GM19099 (cell line): ENCODE data around the gene NFE2L1.

Source experiments
- POLR2A ChIP-seq: IDR thresholded peaks from 3 replicates; pipeline ENCODE4 v1.6.1; 2011; ENCODE audit warnings: low read depth; ENCODE audit not compliant: insufficient read length; ENCODE audit errors: extremely low read depth

Gene NFE2L1

DNA sequence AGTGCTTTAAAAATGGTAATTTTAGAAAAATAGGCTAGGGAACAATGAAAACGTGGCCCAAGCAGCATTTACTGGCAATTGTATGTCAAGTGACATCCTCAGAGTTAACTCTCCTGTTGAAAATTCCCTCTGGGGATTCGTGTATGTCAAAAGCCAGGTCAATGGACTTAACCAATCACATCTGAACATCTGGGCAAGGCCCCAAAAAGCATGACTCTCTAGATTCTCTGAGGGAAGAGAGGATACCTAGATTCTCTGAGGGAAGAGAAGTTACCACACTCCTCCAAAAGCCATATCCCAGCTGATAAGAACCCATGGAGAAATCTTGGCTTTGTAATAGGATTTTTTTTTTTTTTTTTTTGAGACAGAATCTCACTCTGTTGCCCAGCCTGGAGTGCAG, 23.5 kb downstream of the NFE2L1 start:
- no peak for TF ChIP-seq POLR2A

DNA sequence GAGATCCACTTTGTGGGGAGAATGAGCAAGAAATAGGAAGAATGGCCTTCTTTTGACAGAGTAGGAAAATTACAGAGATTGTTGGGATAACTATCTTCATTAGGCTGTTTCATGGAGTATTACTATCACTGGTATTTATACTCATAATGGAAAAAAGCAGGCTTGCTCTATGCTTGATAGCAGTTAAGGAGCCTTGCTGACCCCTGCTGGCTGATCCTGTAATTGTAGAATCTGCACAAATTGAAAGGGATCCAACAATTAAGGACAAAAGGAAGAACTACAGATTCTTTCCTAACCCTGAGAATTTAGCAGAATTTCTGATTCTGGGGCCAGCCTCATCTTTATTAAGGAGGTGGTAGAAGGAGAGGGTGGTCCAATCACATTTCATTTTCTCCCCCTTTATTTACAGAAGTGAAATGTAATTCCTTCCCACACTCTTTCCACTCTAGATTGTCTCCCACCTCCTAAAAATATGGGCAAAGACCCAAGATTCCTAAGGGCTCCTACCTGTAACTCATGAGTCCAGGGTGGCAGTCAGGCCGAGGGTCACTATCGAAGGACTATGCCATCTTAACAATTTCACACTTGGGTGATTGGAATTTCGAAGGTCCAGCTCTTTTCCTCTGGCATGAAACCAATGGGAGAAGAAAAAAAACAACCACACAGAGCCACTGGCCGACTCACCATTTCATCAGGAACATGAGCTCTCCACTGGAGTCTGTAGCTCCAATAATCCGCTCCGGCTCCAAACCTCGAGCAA, 26.3 kb downstream of the NFE2L1 start:
- TF ChIP-seq POLR2A = no peak

DNA sequence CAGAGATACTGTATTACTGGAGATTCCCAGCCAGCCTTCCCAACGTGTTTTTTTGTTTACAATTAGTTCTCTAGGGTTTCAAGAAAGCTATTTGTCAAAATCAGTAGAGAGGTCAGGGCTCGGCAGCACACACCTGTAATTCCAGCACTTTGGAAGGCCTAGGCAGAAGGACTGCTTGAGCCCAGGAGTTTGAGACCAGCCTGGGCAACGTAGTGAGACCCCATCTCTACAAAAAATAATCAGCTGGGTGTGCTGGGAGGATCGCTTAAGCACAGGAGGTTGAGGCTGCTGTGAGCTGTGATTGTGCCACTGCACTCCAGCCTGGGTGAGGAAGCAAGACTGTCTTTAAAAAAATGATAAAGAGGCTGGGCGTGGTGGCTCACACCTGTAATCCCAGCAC, 33.7 kb downstream of the NFE2L1 start:
- TF ChIP-seq POLR2A = no peak

DNA sequence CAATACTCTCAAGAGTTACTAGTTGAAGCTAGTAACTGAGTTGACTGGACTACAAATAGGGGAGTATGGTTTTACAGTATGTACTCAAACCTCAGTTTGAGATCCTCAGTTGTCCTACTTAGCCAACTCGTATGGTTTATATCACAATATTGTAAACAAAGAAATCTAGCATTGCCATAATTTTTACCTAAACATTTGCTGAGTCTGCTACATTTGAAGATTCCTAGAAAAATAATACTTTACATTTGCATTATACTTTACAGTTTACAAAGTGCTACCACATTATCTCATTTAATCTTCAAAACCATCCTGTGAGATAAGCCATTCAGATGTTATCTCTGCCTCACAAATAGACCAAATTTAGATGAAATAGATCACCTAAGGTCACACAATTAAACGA, 36.8 kb downstream of the NFE2L1 start:
- no peak for TF ChIP-seq POLR2A

DNA sequence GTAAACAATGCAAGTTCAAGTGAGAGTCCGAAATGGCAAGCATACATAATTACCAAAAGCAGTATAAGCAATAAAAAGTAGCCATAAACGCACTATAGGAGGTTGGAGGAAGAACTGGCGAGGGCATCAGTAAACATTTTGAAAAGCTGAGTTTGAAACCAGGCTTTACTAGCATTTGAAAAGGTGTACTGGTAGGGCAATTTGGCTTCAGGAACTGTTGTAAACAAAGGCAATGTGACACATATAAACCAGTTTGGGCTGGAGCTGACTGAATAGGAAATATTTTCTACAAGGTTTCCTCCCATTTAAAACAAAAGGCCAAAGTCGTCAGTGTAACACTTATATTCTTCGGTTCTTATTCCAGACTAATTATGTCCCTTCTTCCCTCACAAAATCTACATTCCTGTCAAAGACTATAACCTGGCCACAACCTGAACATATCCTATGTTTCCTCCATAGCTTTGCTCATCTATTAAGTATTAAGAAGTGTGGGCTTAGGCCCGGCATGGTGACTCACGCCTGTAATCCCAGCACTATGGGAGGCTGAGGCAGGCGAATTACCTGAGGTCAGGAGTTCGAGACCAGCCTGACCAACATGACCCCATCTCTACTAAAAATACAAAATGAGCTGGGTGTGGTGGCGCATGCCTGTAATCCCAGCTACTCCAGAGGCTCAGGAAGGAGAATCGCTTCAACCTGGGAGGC, 45.3 kb downstream of the NFE2L1 start:
- no peak for TF ChIP-seq POLR2A

DNA sequence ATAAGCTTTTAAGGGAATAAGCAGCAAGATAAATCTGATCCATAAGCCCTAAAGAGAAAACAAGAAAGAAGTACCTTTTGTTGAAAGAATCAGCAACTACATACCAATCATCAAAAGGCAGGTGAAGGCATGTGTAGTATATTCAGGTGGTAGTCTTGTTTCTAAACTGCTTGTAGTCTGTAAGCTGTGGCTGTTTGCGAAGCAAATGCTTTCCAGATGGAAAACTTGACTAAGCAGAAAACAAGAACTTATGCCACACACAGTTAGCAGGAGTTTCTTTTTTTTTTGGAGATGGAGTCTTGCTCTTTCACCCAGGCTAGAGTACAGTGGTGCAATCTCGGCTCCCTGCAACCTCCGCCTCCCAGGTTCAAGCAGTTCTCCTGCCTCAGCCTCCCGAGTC, 47.5 kb downstream of the NFE2L1 start:
- TF ChIP-seq POLR2A = no peak

DNA sequence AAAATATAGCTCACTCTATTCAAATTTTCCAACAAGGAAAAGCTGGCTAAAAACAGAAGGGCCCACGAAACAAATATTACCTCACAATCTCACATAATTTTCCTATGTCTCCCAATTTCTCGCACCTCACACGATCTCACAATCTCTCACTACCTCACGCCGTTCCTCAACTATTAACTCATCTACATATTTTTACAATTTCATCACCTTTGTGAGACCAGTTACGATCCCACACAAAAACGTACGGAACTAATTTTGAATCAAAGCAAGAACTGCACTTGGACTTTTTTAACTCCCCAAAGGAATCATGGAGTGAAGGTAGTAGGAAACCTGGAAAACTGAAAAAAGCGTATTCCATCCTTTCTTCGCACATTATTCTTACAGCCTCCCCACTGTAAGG, 52.0 kb downstream of the NFE2L1 start:
- no peak for TF ChIP-seq POLR2A

DNA sequence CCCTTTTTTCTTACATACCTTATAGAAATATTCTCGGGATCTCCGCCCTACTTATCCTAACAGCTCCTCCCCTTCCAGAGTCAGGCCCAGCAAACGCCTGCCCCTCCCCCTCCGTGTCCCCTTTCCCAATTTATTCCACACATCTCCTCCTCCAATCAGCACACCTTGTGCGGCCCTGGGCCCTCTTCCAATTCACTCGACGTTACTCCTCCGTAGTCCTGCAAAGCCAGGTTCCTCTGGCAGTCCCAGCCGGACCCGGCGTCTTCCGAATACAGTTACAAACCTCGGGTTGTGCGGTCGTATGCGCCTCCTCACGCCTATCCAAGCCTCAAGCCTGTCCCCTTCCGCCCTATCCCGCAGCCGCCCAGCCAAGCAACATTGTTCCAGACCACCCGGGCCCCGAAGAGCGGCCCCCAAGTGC, 52.4 kb downstream of the NFE2L1 start:
- TF ChIP-seq POLR2A = no peak

DNA sequence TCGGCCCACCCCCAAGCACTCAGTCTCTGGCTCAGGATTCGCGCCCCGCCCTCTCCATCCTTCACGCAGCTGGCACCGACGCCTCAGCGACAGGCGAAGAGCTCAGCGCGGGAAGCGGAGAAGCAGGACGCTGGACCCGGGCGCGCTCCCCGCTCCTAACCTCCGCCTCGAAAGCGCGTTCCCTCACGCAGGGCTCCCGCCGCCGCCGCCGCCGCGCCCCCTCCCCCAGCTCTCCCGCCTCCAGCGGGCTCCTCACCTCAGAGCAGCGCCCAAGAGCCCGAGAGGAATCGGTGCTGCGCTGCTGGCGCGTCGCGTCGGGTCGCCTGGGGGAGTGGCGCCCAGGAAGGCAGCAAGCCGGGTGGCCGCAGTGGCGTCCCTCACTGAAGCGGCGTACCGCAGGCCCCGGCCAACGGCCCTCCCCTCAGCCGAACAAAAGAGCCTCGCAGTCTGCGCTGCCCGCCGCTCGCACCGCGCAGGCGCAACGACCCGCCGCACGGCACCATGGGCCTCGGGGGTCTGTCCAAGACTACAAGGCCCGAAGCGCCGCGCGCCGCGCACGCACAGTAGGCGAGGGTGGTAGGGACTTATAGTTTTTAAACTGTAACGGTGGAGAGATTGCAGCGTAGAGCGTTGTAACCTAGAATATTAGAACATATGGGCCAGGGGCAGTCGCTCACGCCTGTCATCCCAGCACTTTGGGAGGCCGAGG, 53.0 kb downstream of the NFE2L1 start, which contains the start of gene CBX1:
Gene CBX1, minus strand, starts transcription at position 467 of the 709 bp plus-strand sequence. CDS start 24,474 bp downstream, outside the sequence.
- peak; percentile 64 for TF ChIP-seq POLR2A

DNA sequence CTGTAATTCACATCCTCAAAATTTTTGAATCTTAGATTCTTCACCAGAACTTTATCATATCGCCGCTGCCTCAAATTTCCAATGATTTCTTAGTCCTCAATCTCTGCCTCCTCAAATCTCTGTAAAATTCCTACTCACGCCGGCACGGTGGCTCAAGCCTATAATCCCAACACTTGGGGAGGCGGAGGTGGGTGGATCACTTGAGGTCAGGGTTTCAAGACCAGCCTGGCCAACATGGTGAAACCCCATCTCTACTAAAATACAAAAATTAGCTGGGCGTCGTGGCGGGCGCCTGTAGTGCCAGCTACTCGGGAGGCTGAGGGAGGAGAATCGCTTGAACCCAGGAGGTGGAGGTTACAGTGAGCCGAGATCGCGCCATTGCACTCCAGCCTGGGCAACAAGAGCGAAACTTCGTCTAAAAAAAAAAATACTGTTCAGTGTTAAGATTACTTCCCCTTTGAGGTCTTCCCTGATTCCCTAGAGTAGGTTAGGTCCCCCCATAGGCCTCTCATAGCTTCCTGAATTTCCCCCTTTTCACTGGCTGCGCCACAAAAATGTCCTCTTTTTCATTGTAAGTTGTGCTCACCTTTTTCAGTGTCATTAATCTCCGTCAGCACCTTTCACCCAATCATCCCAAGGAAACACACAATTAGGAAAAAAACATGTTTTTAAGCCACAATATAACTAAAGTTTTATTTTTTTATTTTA, 54.0 kb downstream of the NFE2L1 start:
- no peak for TF ChIP-seq POLR2A

DNA sequence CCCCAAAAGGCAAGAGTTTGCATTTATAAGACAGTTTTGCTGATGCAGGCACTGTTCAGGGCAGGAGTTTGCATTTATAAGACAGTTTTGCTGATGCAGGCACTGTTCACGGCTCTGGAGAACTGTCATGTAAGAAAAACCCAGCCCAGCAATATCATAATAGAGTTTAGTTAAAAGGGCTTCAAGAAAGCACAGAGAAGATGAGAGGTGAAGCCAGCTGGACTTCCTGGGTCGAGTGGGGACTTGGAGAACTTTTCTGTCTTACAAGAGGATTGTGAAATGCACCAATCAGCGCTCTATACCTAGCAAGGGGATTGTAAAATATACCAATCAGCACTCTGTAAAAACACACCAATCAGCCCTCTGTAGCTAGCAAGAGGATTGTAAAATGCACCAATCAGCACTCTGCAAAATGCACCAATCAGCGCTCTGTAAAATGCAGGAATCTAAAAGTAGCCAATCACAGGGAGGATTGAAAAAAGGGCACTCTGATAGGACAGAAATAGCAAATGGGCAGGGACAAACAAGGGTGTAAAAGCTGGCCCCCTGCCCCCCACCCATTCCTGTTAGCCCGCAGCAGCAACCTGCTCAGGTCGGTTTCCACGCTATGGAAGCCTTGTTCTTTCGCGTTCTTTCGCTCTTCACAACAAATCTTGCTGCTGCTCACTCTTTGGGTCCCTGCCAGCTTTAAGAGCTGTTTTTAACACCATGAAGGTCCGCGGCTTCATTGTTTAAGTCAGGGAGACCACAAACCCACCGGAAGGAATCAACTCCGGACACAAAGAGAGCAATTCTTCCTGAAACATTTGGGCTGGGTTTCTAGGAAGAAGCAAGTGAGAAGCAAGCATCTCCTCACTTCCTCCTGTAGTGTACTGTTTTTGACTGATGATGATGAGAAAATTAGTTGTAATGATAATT, 54.9 kb downstream of the NFE2L1 start:
- no peak for TF ChIP-seq POLR2A

DNA sequence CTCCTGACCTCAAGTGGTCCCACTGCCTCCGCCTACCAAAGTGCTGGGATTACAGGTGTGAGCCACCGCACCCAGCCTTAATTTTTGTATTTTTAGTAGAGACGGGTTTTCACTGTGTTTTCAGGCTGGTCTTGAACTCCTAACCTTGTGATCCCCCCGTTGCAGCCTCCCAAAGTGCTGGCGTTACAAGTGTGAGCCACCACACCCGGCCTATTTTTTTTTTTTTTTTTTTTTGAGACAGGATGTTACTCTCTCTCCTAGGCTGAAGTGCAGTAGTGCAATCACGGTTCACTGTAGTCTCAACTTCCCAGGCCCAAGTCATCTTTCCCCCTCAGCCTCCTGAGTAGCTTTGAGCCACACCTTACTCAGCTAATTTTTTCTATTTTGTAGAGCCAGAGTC, 56.3 kb downstream of the NFE2L1 start:
- no peak for TF ChIP-seq POLR2A

DNA sequence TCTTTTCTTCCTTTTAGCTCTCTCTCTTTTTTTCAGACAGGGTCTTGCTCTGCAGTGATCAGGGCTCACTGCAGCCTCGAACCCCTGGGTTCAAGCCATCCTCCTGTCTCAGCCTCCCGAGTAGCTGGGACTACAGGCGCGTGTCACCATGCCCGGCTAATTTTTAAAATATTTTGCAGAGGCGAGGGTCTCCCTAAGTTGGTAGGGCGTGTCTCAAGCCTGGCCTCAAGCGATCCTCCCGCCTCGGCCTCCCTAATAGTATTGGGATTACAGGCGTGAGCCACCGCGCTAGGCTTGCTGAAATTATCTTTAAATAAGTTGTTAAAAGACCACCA, 58.6 kb downstream of the NFE2L1 start:
- TF ChIP-seq POLR2A = no peak
